ENCODE data around the gene KCNK1.

- TF ChIP-seq CTCF (IDR thresholded peaks at IDR 0.05) (no peak), POLR2A (IDR thresholded peaks at IDR 0.05) (no peak)
Observed at GRCh38 chr1:233624289-233624688, 10.4 kb downstream of the KCNK1 start.
